ENCODE results near the gene CLEC11A. TPM values are rescaled to one million over a fixed set of nuclear protein-coding genes. Genes with fewer than 3 reads are reported as not detected.
"Not testable (repeated sequence)": the region's sequence is repeated elsewhere in the genome, so short reads cannot be mapped to it uniquely, and the experiment has no call there.

CLEC11A gene
- polyA plus RNA-seq, 1 donor (not counting 4 experiments of a cell fraction or from before 2014, with no cell fraction given): 0.56 TPM

- Histone ChIP-seq H3K9ac (ENCODE audit: control insufficient read depth, extremely low read depth, insufficient read depth, low read length) (no peak overlapping the region), H3K36me3 (ENCODE audit: control insufficient read depth in 2 of 2, extremely low read depth in 1 of 2, insufficient read depth in 2 of 2, low read length in 2 of 2) (no peaks in the 10 kb centered on the region), H3K9me3 (ENCODE audit: control insufficient read depth, low read depth, low read length) (no peaks in the 10 kb centered on the region), H3K27ac (ENCODE audit: control insufficient read depth, insufficient read depth, low read length) (no peak overlapping the region), H3K27me3 (ENCODE audit: control insufficient read depth, extremely low read depth, insufficient read depth, low read length) (no peaks in the 10 kb centered on the region), H3K79me2 (ENCODE audit: control insufficient read depth, insufficient read depth, low read length) (no peaks in the 10 kb centered on the region), H3K9me1 (ENCODE audit: control insufficient read depth, extremely low read depth, insufficient read depth, low read length) (no peaks in the 10 kb centered on the region), H3K4me1 (ENCODE audit: control insufficient read depth, extremely low read depth, insufficient read depth, low read length) (no peaks in the 10 kb centered on the region), H4K20me1 (ENCODE audit: control insufficient read depth, extremely low read depth, insufficient read depth, low read length) (no peaks in the 10 kb centered on the region), H2AFZ (ENCODE audit: control insufficient read depth, low read length) (no peak overlapping the region), H3K4me2 (ENCODE audit: control insufficient read depth, extremely low read depth, insufficient read depth, low read depth, low read length) (no peak overlapping the region), H3K4me3 (ENCODE audit: control insufficient read depth in 2 of 3, extremely low read depth in 1 of 3, insufficient read depth in 2 of 3, low read depth in 1 of 3, low read length in 3 of 3) (no peak overlapping the region)
- TF ChIP-seq CTCF (optimal IDR thresholded peaks at IDR 0.05 in 1 of 3, IDR thresholded peaks at IDR 0.05 in 1 of 3, conservative IDR thresholded peaks at IDR 0.05 in 1 of 3; ENCODE audit: extremely low read depth in 1 of 3, insufficient read depth in 2 of 3, low read length in 3 of 3) (no peak), EZH2 (IDR thresholded peaks at IDR 0.05; ENCODE audit: low read length) (no peak)
- no peak for DNase-seq (ENCODE audit: low read depth, low spot score)
- dilution Hi-C loops (cut with MboI; ENCODE audit: extremely low pct_ligation_motif_present, low sequenced_read_pairs): no loop called here
- FAIRE-seq: no peak
These were observed 22.1 kb downstream of the CLEC11A start for GRCh38 chr19:50745221-50745620.

GRCh38 chr19:50747141-50747540 is 24.0 kb downstream of the CLEC11A start:
- H3K36me3 ChIP-seq (ENCODE audit: control insufficient read depth in 2 of 2, extremely low read depth in 1 of 2, insufficient read depth in 2 of 2, low read length in 2 of 2); H3K9ac ChIP-seq (ENCODE audit: control insufficient read depth, extremely low read depth, insufficient read depth, low read length); H3K9me3 ChIP-seq (ENCODE audit: control insufficient read depth, low read depth, low read length); dilution Hi-C loops (cut with MboI; ENCODE audit: extremely low pct_ligation_motif_present, low sequenced_read_pairs); H3K4me3 ChIP-seq (ENCODE audit: control insufficient read depth in 2 of 3, extremely low read depth in 1 of 3, insufficient read depth in 2 of 3, low read depth in 1 of 3, low read length in 3 of 3); H3K79me2 ChIP-seq (ENCODE audit: control insufficient read depth, insufficient read depth, low read length); H3K4me1 ChIP-seq (ENCODE audit: control insufficient read depth, extremely low read depth, insufficient read depth, low read length); H3K27me3 ChIP-seq (ENCODE audit: control insufficient read depth, extremely low read depth, insufficient read depth, low read length); H3K4me2 ChIP-seq (ENCODE audit: control insufficient read depth, extremely low read depth, insufficient read depth, low read depth, low read length); H4K20me1 ChIP-seq (ENCODE audit: control insufficient read depth, extremely low read depth, insufficient read depth, low read length); H2AFZ ChIP-seq (ENCODE audit: control insufficient read depth, low read length); DNase-seq (ENCODE audit: low read depth, low spot score); H3K9me1 ChIP-seq (ENCODE audit: control insufficient read depth, extremely low read depth, insufficient read depth, low read length); H3K27ac ChIP-seq (ENCODE audit: control insufficient read depth, insufficient read depth, low read length); FAIRE-seq: not testable (repeated sequence)

- no peaks in the 10 kb centered on the region for H4K20me1 ChIP-seq (ENCODE audit: control insufficient read depth, extremely low read depth, insufficient read depth, low read length)
- no peak for TF ChIP-seq EZH2 (IDR thresholded peaks at IDR 0.05; ENCODE audit: low read length)
- no peak for TF ChIP-seq CTCF (optimal IDR thresholded peaks at IDR 0.05 in 1 of 3, IDR thresholded peaks at IDR 0.05 in 1 of 3, conservative IDR thresholded peaks at IDR 0.05 in 1 of 3; ENCODE audit: extremely low read depth in 1 of 3, insufficient read depth in 2 of 3, low read length in 3 of 3)
- H3K79me2 ChIP-seq (ENCODE audit: control insufficient read depth, insufficient read depth, low read length): no peaks in the 10 kb centered on the region
- no peak for FAIRE-seq
- no peak overlapping the region for H3K4me3 ChIP-seq (ENCODE audit: control insufficient read depth in 2 of 3, extremely low read depth in 1 of 3, insufficient read depth in 2 of 3, low read depth in 1 of 3, low read length in 3 of 3)
- no peak overlapping the region for H3K4me2 ChIP-seq (ENCODE audit: control insufficient read depth, extremely low read depth, insufficient read depth, low read depth, low read length)
- no peak overlapping the region for H3K9ac ChIP-seq (ENCODE audit: control insufficient read depth, extremely low read depth, insufficient read depth, low read length)
- DNase-seq (ENCODE audit: low read depth, low spot score): no peak
- H3K4me1 ChIP-seq (ENCODE audit: control insufficient read depth, extremely low read depth, insufficient read depth, low read length): no peaks in the 10 kb centered on the region
- H3K9me3 ChIP-seq (ENCODE audit: control insufficient read depth, low read depth, low read length): no peaks in the 10 kb centered on the region
- H3K27me3 ChIP-seq (ENCODE audit: control insufficient read depth, extremely low read depth, insufficient read depth, low read length): no peaks in the 10 kb centered on the region
- no peak overlapping the region for H2AFZ ChIP-seq (ENCODE audit: control insufficient read depth, low read length)
- H3K9me1 ChIP-seq (ENCODE audit: control insufficient read depth, extremely low read depth, insufficient read depth, low read length): no peaks in the 10 kb centered on the region
- no peaks in the 10 kb centered on the region for H3K36me3 ChIP-seq (ENCODE audit: control insufficient read depth in 2 of 2, extremely low read depth in 1 of 2, insufficient read depth in 2 of 2, low read length in 2 of 2)
- dilution Hi-C loops (cut with MboI; ENCODE audit: extremely low pct_ligation_motif_present, low sequenced_read_pairs): no loop called here
- H3K27ac ChIP-seq (ENCODE audit: control insufficient read depth, insufficient read depth, low read length): no peak overlapping the region
These were observed 26.3 kb downstream of the CLEC11A start for GRCh38 chr19:50749490-50749889.
